Panc1 (cell line): ENCODE data around the gene RBL2. TPM values are rescaled to one million over a fixed set of nuclear protein-coding genes. Genes with fewer than 3 reads are reported as not detected.

Experiments
- ATAC-seq: fragments of 200-7000 bp; cut with Tn5 transposase; 2 replicates; pipeline ENCODE4 v1.9.1; 2020; ENCODE audit warnings: mild to moderate bottlenecking, moderate library complexity
- BruUV-seq: library from RNA; stranded (reverse); fragments of 400-500 nt; replicated peaks from 2 replicates; lab custom pipeline; 2021; lab: Mats Ljungman, UMichigan
- CTCF ChIA-PET: fragments of 300-600 bp; sonication (Branson Sonifier 250); formaldehyde crosslinking; loops from one replicate; lab custom pipeline; 2022; ENCODE audit warnings: antibody characterized with exemption; lab: Charles Lee
- POLR2A ChIA-PET: fragments of 300-600 bp; sonication (Branson Sonifier 250); formaldehyde crosslinking; loops from one replicate; lab custom pipeline; 2022; ENCODE audit warnings: antibody characterized with exemption; lab: Charles Lee
- DNase-seq: peaks from one replicate; pipeline ENCODE4 v3.0.0-alpha.2; 2010; ENCODE audit warnings: low read depth, low spot score
- H3K27ac ChIP-seq: 2 replicates; pipeline ENCODE4 v1.5.1; 2011; ENCODE audit warnings: mild to moderate bottlenecking, low read length, inconsistent platforms
- H3K27me3 ChIP-seq: fragments of 200-500 bp; sonication (Bioruptor generic); 2 replicates; pipeline ENCODE4 v1.6.0; 2014; ENCODE audit warnings: low read length, inconsistent platforms; ENCODE audit not compliant: control insufficient read depth, insufficient read depth
- H3K36me3 ChIP-seq: fragments of 200-500 bp; sonication (Bioruptor generic); 2 replicates; pipeline ENCODE4 v1.5.1; 2014; ENCODE audit warnings: inconsistent platforms, mild to moderate bottlenecking, low read length, moderate library complexity; ENCODE audit not compliant: control insufficient read depth, insufficient read depth
- H3K4me1 ChIP-seq: 2 replicates; pipeline ENCODE4 v1.5.1; 2011; ENCODE audit warnings: inconsistent platforms, mild to moderate bottlenecking, low read length, moderate library complexity; ENCODE audit not compliant: control insufficient read depth, insufficient read depth
- H3K4me3 ChIP-seq, 2 experiments: 2 replicates each; pipeline ENCODE4 v1.5.1; 2011 to 2012; ENCODE audit warnings: low read depth in 2 of 2, low read length in 2 of 2, mild to moderate bottlenecking in 2 of 2, inconsistent platforms in 1 of 2, moderate library complexity in 1 of 2
- H3K9me3 ChIP-seq: fragments of 200-500 bp; sonication (Bioruptor generic); 2 replicates; pipeline ENCODE4 v1.5.1; 2014; ENCODE audit warnings: low read depth, mild to moderate bottlenecking, inconsistent platforms, low read length, moderate library complexity; ENCODE audit not compliant: control insufficient read depth, insufficient read depth
- POLR2AphosphoS5 ChIP-seq: IDR thresholded peaks from 2 replicates; pipeline ENCODE4 v1.6.1; 2012; ENCODE audit warnings: mild to moderate bottlenecking, low read depth, low read length, moderate library complexity
- SIN3A ChIP-seq: IDR thresholded peaks from 2 replicates; pipeline ENCODE4 v1.6.1; 2012; ENCODE audit warnings: low read depth, mild to moderate bottlenecking, low read length, moderate library complexity, borderline replicate concordance; ENCODE audit not compliant: insufficient read depth
- TCF7L2 ChIP-seq: IDR thresholded peaks from 2 replicates; pipeline ENCODE4 v1.6.1; 2011; ENCODE audit warnings: mild to moderate bottlenecking, low read depth, low read length, inconsistent platforms
- in situ Hi-C: cut with HindIII; loops from 2 replicates; pipeline ENCODE4 v1.10.0; 2016; ENCODE audit warnings: low sequenced_read_pairs, low pct_unique_long_range_greater_than_20kb
- intact Hi-C: fragments of 100-400 bp; cut with micrococcal nuclease; formaldehyde crosslinking; loops from one replicate; pipeline ENCODE4 v1.10.0; 2022; ENCODE audit not compliant: unreplicated experiment
- total RNA-seq: library from RNA; stranded (reverse); gene quantifications from one replicate; pipeline ENCODE4 v1.2.1, GENCODE V29; 2021; ENCODE audit not compliant: unreplicated experiment
- TF ChIP-seq, protein P1 (sequence below), 2 experiments: IDR thresholded peaks; 2 replicates each; pipeline ENCODE4 v1.6.1; 2011 to 2012; ENCODE audit warnings: low read depth in 2 of 2, control low read depth in 1 of 2, low read length in 1 of 2, mild to moderate bottlenecking in 1 of 2, moderate library complexity in 1 of 2; ENCODE audit not compliant: insufficient read depth in 1 of 2
- TF ChIP-seq, protein P2 (sequence below): fragments of 450-650 bp; IDR thresholded peaks from 2 replicates; pipeline ENCODE4 v1.5.1; 2017; ENCODE audit warnings: mild to moderate bottlenecking

The RBL2 gene
- total RNA-seq, 1 experiment from 2014 or later = 28.9 TPM

DNA sequence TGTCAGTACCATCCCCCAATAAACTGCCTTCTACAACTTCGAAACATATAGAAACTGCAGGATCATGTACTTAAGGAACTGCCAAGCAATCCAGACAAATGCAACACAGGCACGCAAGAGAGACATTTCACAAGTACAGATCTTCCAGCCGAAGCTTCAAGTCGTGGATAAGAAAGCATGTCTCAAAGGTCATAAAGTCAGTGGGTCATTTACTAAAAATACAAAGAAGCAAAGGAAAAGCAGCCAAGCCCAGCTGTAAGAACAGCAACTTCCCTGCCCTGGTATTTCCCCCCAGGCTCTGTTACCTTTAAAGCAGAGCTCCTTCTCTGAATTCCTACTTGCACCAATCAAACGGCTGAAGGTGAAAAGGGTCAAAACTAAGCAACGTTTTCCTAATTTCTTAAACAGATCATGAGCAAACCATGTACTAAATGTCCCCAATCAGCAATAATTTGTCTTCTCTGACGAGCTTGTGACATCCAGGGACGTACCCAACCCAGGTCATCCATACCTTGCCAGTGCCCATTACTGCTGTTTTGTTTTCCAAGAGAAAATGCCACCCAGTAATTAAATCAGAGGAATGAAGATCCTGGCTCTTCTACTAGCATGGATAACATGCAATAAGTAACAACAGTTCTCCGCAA, 67.1 kb downstream of the RBL2 start:
- no TSS peak for BruUV-seq
- POLR2A ChIA-PET = no interaction called here
- H3K4me3 ChIP-seq = peak overlapping the region; percentile 70 to 71
- H3K27ac ChIP-seq = peak overlapping the region; percentile 76; the same call in 1 of the 2 replicates
- intact Hi-C loops = no loop called here
- no peak for DNase-seq
- H3K36me3 ChIP-seq = peaks cover 7% of the 10 kb centered on the region; the same call in 1 of the 2 replicates
- peaks cover 18% of the 10 kb centered on the region for H3K4me1 ChIP-seq
- ATAC-seq = no peak
- H3K27me3 ChIP-seq = no peaks in the 10 kb centered on the region
- in situ Hi-C loops = no loop called here
- TF ChIP-seq POLR2AphosphoS5 = no peak
- TF ChIP-seq, protein P1, sequence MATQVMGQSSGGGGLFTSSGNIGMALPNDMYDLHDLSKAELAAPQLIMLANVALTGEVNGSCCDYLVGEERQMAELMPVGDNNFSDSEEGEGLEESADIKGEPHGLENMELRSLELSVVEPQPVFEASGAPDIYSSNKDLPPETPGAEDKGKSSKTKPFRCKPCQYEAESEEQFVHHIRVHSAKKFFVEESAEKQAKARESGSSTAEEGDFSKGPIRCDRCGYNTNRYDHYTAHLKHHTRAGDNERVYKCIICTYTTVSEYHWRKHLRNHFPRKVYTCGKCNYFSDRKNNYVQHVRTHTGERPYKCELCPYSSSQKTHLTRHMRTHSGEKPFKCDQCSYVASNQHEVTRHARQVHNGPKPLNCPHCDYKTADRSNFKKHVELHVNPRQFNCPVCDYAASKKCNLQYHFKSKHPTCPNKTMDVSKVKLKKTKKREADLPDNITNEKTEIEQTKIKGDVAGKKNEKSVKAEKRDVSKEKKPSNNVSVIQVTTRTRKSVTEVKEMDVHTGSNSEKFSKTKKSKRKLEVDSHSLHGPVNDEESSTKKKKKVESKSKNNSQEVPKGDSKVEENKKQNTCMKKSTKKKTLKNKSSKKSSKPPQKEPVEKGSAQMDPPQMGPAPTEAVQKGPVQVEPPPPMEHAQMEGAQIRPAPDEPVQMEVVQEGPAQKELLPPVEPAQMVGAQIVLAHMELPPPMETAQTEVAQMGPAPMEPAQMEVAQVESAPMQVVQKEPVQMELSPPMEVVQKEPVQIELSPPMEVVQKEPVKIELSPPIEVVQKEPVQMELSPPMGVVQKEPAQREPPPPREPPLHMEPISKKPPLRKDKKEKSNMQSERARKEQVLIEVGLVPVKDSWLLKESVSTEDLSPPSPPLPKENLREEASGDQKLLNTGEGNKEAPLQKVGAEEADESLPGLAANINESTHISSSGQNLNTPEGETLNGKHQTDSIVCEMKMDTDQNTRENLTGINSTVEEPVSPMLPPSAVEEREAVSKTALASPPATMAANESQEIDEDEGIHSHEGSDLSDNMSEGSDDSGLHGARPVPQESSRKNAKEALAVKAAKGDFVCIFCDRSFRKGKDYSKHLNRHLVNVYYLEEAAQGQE (IDR thresholded peaks at IDR 0.05; ENCODE audit: insufficient read depth in 1 of 2, low read depth in 2 of 2, low read length in 1 of 2) = no peak
- TF ChIP-seq SIN3A = no peak
- CTCF ChIA-PET = no interaction called here
- H3K9me3 ChIP-seq = no peaks in the 10 kb centered on the region

DNA sequence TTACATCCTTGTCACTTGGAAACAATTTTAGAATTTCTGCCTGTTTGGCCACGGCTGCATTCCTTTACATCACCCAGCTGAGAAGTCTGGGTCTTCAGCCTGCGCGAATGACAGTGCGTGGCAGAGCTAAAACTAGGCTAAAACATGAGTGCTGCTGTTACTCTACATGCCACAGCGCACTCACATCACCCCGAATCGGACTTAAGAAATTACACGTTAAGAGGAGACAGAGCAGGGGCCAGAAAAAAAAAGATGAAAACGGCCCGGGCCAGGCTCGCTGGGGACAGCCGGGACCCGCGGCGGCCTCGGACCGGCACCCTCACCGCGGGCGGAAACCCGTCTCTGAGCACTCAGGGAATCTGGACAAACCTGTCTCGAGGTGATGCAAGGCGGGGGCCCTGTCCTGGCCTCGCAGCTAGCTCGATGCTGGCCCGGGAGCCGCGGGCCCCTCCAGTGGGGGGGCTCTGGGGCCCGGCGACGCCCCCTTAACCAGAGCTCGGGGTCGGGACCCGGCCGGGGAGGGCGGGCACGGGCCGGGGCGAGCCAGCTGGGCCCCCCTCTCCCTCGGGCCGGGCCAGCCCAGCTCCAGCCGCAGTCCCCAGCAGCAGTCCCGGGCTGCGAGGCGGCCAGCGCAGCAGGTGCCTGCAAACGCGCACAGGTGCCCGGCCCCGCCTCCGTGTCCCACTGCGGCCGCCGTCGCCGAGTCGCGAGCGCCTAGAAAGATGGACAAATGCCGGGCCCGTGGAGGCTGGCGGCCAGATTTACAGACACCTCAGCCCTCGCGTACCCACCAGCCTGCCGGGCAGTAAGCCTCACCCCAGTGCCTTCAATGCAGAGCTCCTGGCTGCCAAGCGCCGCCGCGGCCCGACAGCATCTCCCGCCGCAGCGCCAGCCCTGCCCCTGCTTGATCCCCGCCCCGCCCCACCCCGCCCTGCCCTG, 68.3 kb downstream of the RBL2 start, which contains the start of gene AKTIP:
AKTIP (minus strand) TSS at position 879 of the 939 bp plus-strand sequence. CDS start 2,950 bp downstream, outside the sequence.
- intact Hi-C loops = no loop called here
- DNase-seq (no peak), ATAC-seq (peak; percentile 70)
- CTCF ChIA-PET = no interaction called here
- H3K9me3 ChIP-seq = no peaks in the 10 kb centered on the region
- TF ChIP-seq TCF7L2 (no peak), SIN3A (peak; percentile 47; the same call in 1 of the 2 replicates), POLR2AphosphoS5 (no peak)
- TF ChIP-seq, protein P2, sequence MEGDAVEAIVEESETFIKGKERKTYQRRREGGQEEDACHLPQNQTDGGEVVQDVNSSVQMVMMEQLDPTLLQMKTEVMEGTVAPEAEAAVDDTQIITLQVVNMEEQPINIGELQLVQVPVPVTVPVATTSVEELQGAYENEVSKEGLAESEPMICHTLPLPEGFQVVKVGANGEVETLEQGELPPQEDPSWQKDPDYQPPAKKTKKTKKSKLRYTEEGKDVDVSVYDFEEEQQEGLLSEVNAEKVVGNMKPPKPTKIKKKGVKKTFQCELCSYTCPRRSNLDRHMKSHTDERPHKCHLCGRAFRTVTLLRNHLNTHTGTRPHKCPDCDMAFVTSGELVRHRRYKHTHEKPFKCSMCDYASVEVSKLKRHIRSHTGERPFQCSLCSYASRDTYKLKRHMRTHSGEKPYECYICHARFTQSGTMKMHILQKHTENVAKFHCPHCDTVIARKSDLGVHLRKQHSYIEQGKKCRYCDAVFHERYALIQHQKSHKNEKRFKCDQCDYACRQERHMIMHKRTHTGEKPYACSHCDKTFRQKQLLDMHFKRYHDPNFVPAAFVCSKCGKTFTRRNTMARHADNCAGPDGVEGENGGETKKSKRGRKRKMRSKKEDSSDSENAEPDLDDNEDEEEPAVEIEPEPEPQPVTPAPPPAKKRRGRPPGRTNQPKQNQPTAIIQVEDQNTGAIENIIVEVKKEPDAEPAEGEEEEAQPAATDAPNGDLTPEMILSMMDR = no peak
- TF ChIP-seq, protein P1 (IDR thresholded peaks at IDR 0.05; ENCODE audit: insufficient read depth in 1 of 2, low read depth in 2 of 2, low read length in 1 of 2) = no peak
- in situ Hi-C loops = no loop called here
- H3K27me3 ChIP-seq = no peaks in the 10 kb centered on the region
- no TSS peak for BruUV-seq
- H3K4me1 ChIP-seq = peaks cover 18% of the 10 kb centered on the region
- peaks cover 7% of the 10 kb centered on the region; the same call in 1 of the 2 replicates for H3K36me3 ChIP-seq
- peak within 1 kb of the TSS; percentile 70 to 71 for H3K4me3 ChIP-seq
- POLR2A ChIA-PET = interaction anchor here (0.7 kb wide), 1 partner anchor 28 kb away, joined by 7 read pairs; no protein-coding TSS in a partner anchor
- peak within 1 kb of the TSS; percentile 77 for H3K27ac ChIP-seq
